Spleen (tissue), 7 donors: ENCODE measurements around the gene LIN7C.

Experiments
- POLR2A ChIP-seq, 3 donors: fragments of 450-650 bp; IDR thresholded peaks; one replicate each; pipeline ENCODE4 v1.5.1; 2017; ENCODE audit warnings: antibody characterized with exemption in 3 of 3, mild to moderate bottlenecking in 1 of 3
- TF ChIP-seq, protein P1 (sequence below), 11 experiments: fragments of 200-600 bp in 7 of 11; fragments of 450-650 bp in 4 of 11; sonication (generic) in 4 of 11; IDR thresholded peaks in 8 of 11; conservative IDR thresholded peaks in 3 of 11; 1 replicate in 7 of 11; 2 replicates in 4 of 11; pipeline versions ENCODE4 v1.4.0 to v1.8.0; 2016 to 2021; ENCODE audit warnings: antibody characterized with exemption in 11 of 11, inconsistent platforms in 4 of 11, mild to moderate bottlenecking in 1 of 11
- donor health status: DM: no; HTN: no; CAD: no; lungs with moderate emphysema.
- donor health status: DM: no; HTN: no; CAD: no.
- donor health status: DM: no; HTN: no; CAD: no.

GRCh38 chr11:27482793-27483192 lies 23.8 kb downstream of the LIN7C start:
- TF ChIP-seq, protein P1, sequence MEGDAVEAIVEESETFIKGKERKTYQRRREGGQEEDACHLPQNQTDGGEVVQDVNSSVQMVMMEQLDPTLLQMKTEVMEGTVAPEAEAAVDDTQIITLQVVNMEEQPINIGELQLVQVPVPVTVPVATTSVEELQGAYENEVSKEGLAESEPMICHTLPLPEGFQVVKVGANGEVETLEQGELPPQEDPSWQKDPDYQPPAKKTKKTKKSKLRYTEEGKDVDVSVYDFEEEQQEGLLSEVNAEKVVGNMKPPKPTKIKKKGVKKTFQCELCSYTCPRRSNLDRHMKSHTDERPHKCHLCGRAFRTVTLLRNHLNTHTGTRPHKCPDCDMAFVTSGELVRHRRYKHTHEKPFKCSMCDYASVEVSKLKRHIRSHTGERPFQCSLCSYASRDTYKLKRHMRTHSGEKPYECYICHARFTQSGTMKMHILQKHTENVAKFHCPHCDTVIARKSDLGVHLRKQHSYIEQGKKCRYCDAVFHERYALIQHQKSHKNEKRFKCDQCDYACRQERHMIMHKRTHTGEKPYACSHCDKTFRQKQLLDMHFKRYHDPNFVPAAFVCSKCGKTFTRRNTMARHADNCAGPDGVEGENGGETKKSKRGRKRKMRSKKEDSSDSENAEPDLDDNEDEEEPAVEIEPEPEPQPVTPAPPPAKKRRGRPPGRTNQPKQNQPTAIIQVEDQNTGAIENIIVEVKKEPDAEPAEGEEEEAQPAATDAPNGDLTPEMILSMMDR (IDR thresholded peaks at IDR 0.05 in 8 of 11, conservative IDR thresholded peaks at IDR 0.05 in 3 of 11), result no peak
- TF ChIP-seq POLR2A (IDR thresholded peaks at IDR 0.05), result no peak
